GM21717 (cell line): Measurements from ENCODE around the gene NPIPA5.
"Not testable (repeated sequence)": the region's sequence is repeated elsewhere in the genome, so short reads cannot be mapped to it uniquely, and the experiment has no call there.

Experiments
- ATAC-seq: cut with Tn5 transposase; IDR thresholded peaks from one replicate; pipeline ENCODE4 v1.9.1; 2021; ENCODE audit warnings: mild to moderate bottlenecking, moderate library complexity; ENCODE audit not compliant: unreplicated experiment

NPIPA5 gene

GRCh38 chr16:15378194-15378593 lies at the start of gene NPIPA5:
TSS of gene NPIPA5 (minus strand) at chr16:15378294. CDS start at chr16:15378294, 0 bp downstream.
- not testable (repeated sequence) for ATAC-seq

GRCh38 chr16:15427648-15428239 lies 49.6 kb upstream of the NPIPA5 start:
- no peak for ATAC-seq

DNA sequence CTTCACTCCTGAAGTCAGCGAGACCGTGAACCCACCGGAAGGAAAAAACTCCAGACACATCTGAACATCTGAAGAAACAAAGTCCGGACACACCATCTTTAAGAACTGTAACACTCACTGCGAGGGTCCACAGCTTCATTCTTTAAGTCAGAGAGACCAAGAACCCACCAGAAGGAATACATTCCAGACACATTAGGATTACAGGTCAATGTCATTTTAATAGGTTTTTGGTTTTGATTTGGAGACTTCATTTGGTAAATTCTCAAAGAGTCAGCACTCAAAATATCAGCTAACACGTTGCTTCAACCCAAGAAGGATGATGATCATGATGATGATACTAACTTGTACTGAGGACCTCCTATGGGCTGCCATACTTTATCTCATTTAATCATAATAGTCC lies 48.7 kb upstream of the NPIPA5 start:
- no peak for ATAC-seq

GRCh38 chr16:15425861-15426260 lies 47.8 kb upstream of the NPIPA5 start:
- ATAC-seq, result no peak

GRCh38 chr16:15422222-15422621 lies 44.1 kb upstream of the NPIPA5 start:
- ATAC-seq, result no peak

- ATAC-seq, result not testable (repeated sequence)
These were observed 43.6 kb upstream of the NPIPA5 start for GRCh38 chr16:15421696-15422095.

- no peak for ATAC-seq
These were observed 40.1 kb upstream of the NPIPA5 start for GRCh38 chr16:15418206-15418605.

- no peak for ATAC-seq
These were observed 39.1 kb upstream of the NPIPA5 start for GRCh38 chr16:15417197-15417596.

- ATAC-seq, result no peak
These were observed 37.5 kb upstream of the NPIPA5 start for GRCh38 chr16:15415511-15415985.

DNA sequence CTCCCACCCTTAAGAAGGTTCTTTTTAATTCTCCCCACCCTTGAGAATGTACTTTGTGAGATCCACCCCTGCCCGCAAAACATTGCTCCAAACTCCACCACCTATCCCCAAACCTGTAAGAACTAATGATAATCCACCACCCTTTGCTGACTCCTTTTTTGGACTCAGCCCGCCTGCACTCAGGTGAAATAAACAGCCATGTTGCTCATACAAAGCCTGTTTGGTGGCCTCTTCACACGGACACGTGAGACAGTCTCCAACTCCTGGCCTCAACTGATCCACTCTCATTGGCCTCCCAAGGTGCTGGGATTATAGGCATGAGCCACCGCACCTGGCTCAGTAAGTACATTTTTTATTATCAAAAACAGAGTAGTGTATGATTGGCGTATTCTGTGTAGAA lies 31.4 kb upstream of the NPIPA5 start:
- ATAC-seq, result not testable (repeated sequence)

DNA sequence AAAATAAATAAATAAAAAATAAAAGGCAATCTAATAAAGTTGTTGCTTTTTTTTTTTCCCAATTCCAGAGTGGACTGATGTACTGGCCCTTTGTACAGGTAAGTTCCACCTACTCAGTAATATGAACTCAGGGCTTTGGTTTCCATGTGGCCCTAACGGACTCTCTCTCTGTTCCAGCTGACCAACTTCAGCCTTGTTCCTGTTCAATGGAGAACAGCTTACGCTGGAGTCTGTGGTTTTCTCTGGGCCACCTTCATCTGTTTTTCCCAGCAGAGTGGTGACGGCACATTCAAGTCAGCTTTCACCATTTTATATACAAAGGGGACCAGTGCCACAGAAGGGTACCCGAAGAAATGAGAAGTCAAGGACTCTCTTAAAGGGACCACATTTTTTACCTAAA lies 29.7 kb upstream of the NPIPA5 start:
- not testable (repeated sequence) for ATAC-seq

DNA sequence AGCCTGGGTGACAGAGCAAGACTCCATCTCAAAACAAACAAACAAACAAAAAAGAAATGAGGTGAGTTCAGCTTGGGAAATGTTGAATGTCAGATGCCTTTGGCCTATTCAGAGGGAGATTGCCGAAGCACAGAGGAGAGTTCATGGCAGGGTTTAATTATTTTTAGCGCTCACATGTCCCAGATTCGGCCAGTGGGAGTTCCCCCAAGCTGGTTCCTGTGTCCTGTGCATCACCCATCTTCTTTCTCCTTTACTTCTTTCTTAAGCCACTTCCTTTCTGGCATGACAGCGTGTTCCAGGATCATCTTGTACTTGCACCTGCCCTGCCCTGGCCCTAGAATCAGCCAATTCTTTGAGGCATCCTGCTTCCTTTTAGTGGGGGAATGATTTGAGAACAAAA lies 26.7 kb upstream of the NPIPA5 start:
- no peak for ATAC-seq

DNA sequence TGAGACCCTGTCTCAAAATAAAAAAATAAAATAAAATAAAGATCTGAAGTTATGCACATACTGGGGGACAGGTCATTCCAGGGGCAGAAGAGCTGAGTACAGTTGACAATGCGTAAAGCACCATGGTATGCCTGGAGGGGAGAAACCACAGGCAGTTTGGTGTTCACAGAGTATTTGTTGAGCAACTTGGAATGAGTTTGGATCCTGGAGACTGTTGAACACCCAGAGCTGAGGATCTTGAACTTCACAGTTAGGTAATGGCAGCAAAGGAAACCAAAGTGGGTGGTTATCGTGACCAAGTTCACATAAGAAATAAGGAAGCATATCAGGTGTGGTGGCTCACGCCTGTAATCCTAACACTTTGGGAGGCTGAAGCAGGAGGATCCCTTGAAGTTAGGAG lies 26.0 kb upstream of the NPIPA5 start:
- ATAC-seq, result not testable (repeated sequence)

DNA sequence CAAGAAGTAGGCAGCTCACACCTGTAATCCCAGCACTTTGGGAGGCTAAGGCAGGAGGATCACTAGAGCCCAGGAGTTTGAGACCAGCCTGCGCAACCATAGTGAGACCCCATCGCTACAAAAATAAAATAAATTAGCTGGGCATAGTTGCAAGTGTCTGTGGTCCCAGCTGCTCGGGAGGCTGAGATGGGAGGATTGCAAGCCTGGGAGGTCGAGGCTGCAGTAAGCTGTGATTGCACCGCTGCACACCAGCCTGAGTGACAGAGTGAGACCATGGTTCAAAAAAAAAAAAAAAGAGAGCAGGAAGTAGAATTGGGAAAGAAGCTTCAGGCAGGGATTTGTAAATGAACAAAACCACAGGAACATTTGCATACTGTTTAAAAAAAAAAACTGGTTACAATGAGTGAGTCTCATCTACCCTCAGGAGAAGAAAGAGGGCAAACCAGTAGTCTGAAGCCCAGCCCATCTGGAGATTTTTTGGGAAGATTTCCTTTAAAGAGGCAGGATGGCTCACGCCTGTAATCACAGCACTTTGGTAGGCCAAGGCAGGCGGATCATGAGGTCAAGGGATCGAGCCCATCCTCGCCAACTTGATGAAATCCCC lies 25.4 kb upstream of the NPIPA5 start:
- ATAC-seq, result no peak

- no peak for ATAC-seq
These were observed 23.9 kb upstream of the NPIPA5 start for GRCh38 chr16:15401972-15402371.

GRCh38 chr16:15400314-15400713 lies 22.2 kb upstream of the NPIPA5 start:
- not testable (repeated sequence) for ATAC-seq

DNA sequence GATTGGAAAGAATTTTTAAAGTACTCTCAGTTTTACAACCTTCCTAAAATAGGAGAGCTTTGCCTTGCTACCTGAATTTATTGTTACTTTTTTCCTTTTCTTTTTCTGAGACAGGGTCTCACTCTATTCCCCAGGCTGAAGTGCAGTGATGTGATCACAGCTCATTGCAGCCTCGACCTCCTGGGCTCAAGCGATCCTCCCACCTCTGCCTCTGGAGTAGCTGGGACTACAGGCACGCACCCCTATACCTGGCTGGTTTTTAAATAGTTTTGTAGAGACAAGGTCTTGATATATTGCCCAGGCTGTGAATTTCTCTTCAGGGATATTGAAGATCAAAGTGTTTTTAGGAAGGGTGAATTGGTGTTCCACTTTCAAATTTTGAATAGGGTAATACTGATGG lies 21.2 kb upstream of the NPIPA5 start:
- ATAC-seq, result no peak

DNA sequence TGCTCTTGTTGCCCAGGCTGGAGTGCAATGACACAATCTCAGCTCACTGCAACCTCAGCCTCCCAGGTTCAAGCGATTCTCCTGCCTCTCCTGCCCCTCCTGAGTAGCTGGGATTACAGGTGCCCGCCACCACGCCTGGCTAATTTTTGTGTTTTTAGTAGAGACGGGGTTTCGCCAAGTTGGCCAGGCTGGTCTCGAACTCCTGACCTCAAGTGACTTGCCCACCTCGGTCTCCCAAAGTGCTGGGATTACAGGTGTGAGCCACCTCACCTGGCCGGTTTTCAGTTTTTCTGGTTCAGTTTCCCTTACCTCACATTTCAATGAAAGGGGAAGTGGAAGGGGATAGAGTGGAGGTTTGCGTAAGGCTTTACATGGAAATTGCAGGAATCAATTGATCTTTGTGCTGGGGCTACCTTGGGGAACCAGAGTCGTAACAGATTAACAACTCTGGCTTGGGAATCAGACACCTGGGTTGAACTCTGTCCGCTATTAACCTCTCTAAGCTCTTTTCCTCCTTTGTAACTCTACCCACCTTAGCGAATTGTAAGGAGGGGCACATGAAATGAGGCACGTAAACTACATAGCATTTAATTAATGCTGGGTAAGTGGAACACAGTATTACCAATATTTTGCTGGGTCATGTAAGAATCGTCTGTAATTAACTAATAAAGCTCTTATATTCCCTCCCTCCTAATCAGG lies 20.7 kb upstream of the NPIPA5 start:
- no peak for ATAC-seq

- no peak for ATAC-seq
These were observed 19.0 kb upstream of the NPIPA5 start for GRCh38 chr16:15396948-15397594.

GRCh38 chr16:15396509-15396829 lies 18.4 kb upstream of the NPIPA5 start:
- not testable (repeated sequence) for ATAC-seq

- not testable (repeated sequence) for ATAC-seq
These were observed 17.8 kb upstream of the NPIPA5 start, which contains the start of gene MPV17L for GRCh38 chr16:15395631-15396508. TSS of gene MPV17L (plus strand) at chr16:15395754. CDS start at chr16:15395898, 144 bp downstream.
